Measurements from ENCODE around the gene ZFP36L2. TPM values are rescaled to one million over a fixed set of nuclear protein-coding genes. Genes with fewer than 3 reads are reported as not detected.
A peak's percentile ranks its signal among the peaks of the same experiment; 100 is the strongest.

The ZFP36L2 gene, protein sequence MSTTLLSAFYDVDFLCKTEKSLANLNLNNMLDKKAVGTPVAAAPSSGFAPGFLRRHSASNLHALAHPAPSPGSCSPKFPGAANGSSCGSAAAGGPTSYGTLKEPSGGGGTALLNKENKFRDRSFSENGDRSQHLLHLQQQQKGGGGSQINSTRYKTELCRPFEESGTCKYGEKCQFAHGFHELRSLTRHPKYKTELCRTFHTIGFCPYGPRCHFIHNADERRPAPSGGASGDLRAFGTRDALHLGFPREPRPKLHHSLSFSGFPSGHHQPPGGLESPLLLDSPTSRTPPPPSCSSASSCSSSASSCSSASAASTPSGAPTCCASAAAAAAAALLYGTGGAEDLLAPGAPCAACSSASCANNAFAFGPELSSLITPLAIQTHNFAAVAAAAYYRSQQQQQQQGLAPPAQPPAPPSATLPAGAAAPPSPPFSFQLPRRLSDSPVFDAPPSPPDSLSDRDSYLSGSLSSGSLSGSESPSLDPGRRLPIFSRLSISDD
- total RNA-seq, result 54.1 TPM

- peak; percentile 94 for DNase-seq
Measured at GRCh38 chr2:43226558-43226954, at the start of gene ZFP36L2. Gene ZFP36L2 (minus strand): TSS chr2:43226606. CDS start chr2:43226315, 291 bp downstream.

GRCh38 chr2:43274721-43275120, 48.3 kb upstream of the ZFP36L2 start:
- no peak for DNase-seq

DNA sequence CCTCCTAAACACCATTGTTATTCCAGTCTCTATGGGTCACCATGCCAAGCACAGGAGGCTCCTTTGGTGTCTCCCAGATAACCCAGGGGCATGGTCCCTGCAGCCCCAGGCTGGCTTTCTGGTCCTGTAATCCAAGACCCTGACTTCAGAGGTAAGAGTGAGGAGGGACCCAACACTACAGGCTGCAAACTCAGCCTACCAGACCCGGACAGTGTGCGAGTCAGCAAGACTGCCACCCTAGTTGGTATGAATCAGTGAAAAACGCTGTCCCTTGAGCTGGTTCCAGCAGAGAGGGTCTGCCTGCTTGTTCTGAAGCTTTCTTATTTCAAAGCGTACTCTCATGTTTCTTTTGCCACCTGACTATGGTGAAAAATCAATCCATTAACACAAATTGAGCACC, 47.6 kb upstream of the ZFP36L2 start:
- no peak for DNase-seq

DNA sequence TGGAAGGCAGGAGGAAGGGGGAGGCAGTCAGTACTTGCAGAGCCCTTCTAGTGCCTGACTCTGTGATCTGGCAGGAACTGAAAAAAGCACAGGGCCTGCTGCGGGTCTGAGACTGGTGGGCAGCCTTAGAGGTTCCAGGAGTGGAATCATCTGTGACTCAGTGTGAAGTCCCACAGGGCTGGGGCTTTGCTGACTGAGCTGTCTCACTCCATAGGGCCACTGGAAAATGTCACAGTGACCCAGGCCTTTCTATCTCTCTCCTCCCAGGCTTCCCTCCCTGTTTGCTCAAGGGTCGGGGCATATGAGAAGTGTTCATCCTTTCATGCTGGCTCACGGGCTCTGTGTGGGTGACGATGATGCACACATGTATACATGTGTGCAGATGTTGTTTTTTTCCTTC, 47.1 kb upstream of the ZFP36L2 start:
- DNase-seq, result no peak

DNA sequence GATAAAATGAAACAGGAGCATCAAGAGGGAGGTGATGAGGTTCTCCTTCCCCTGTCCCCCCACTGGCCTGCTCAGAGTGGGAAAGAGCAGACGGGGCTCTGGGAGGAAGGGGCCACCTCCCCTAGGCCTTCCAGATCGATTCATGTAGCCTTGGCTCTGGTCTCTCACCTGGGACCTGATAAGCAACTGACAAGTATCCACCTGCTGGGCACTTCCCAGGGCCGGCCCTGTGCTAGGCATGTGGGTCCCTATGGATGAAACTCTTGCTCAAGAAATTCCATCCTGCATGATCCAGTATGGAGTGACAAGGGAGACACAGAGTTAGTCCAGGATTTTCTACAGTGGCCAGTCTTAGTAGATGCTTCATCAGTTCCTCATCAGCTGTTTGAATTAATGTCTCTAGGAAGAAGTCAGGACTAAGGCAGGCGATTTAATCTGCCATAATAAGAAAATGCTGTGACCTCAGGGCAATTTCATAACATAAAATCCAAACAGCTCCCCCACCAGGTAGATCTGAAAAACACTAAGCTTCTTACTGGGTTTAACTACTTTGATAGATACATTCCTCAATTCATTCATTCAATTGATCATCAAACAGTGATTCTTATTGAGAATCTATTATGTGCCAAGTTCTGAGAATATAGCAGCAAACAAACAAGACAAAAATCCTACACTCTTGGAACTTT, 44.7 kb upstream of the ZFP36L2 start:
- DNase-seq, result no peak

- DNase-seq, result no peak
Measured at GRCh38 chr2:43270461-43270860, 44.1 kb upstream of the ZFP36L2 start.

DNA sequence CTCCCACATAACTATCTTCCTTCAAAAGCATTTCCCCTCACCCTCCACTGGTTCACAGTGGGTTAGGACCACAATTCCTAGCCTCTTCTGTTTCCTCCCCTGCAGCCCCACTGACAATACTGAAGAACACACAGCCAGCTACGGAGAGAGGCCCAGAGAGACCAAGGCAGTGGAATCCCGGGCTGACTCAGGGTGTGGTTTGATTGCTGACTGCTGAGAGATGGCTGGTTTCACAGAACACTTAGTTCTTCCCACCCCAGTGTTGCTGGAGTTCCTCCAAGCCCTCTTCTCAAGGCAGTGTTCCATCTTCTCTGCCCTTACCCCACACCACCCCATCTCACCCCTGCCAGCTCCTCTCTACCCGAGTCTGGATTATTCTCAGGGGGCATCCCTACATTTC, 43.3 kb upstream of the ZFP36L2 start:
- DNase-seq, result peak; percentile 47

GRCh38 chr2:43269074-43269572, 42.7 kb upstream of the ZFP36L2 start:
- DNase-seq, result no peak

- no peak for DNase-seq
Measured at GRCh38 chr2:43268066-43268953, 41.9 kb upstream of the ZFP36L2 start.

DNA sequence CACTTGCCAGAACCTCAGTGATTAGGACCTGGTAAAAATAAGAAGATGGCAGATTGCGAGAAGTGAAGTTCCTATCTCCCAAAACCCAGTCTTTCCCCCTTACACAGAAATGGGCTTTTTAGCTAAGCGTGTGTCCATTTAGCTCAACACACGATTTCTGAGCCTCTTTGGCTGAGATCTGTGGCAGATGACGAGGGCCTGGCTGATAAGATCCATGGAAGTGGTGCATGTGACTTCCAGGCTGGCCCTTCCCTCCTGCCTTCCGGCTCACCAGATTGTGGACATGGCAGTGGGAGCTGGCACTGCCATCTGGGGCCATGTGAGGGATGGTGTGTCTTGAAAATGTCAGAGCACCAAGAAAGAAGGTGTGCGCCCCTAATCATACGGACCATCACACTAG, 41.0 kb upstream of the ZFP36L2 start:
- DNase-seq, result no peak

GRCh38 chr2:43266711-43267111, 40.3 kb upstream of the ZFP36L2 start:
- DNase-seq, result no peak

DNA sequence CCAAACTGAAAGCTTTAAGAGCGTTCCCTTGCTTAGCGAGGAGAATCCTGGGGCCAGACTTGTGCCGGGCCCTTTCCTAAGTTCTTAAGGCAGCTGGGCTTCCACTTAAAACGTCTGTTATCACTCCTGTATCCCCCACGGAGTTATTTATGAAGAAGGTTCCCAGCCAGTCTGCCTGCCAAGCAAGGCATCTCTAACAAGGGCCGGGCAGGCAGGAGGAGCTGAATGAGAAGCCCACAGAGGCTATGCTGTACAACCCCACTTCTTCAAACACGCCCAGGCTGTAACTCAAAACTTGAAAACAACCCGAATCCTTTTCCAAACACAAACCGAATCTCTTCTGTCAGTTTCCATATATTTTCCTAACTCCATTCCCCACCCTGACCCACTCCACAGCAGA, 39.0 kb upstream of the ZFP36L2 start:
- DNase-seq, result peak; percentile 58

DNA sequence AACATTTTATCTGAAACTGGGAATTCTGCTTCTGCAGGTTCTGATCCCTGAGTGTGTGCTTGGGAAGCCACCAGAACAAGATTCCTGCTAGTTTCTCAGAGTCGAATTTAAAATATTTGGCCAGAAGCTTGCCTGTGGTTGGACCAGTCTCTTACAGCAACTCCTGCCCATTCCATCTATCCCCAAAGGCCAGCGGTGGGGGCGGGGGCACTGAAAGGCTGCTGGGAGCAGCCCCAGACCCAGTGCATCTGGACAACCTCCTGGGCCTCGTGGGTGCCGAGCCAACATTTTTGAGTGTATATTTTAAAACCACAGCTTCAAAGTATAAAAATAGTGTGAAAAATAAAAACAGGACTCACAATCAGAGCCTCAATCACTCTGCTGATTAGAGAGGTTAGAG, 38.6 kb upstream of the ZFP36L2 start:
- DNase-seq, result no peak

GRCh38 chr2:43262951-43263350, 36.5 kb upstream of the ZFP36L2 start:
- DNase-seq, result no peak

DNA sequence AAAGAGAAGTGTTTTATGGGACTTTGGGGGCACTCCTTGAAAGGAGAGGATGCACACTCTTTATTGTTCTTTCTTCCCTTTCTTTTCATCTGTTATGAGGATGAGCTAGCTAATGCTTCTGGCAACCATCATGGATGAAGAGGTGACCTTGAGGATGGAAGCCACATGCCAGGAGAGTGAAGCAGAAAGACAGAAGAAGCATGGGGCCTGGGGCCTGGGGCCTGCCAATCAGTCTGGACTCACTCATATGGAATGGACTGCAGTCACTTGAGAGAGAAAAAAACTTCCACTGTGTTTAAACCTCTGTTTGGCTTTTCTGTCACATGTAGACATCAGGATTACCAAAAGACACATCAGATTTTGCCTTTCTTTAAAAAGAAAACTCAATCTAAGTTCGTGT, 35.8 kb upstream of the ZFP36L2 start:
- DNase-seq, result no peak

- DNase-seq, result no peak
Measured at GRCh38 chr2:43259512-43259911, 33.1 kb upstream of the ZFP36L2 start.

DNA sequence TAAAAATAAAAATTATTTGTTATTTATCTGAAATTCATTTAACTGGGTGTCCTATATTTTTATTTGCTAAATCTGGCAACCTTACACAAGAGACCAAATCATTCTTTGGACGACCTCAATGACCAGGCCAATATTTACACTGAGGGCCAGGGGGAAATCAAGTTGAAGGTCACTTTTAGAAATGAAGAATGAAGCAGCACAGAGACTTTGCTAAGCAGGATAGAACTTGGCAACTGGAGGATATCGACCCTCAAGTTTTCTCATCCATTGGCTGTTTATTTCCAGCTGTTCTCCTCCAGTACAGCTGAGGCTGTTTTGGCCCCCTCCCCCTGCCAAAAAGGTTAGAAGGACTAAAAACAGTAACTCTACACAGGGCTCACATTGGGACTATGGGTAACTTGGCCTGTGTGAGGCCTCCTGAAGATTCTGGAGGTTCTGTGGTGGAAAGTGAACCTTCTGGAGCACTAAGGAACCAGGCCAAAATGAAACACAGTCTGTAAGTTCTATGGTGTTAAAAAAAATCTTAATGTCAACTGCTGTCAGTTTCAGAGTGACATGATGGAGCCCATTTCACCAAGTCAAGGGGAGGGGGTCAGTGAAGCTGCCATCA, 32.2 kb upstream of the ZFP36L2 start:
- DNase-seq, result no peak

- peak; percentile 65 for DNase-seq
Measured at GRCh38 chr2:43255296-43255910, 29.0 kb upstream of the ZFP36L2 start.

DNA sequence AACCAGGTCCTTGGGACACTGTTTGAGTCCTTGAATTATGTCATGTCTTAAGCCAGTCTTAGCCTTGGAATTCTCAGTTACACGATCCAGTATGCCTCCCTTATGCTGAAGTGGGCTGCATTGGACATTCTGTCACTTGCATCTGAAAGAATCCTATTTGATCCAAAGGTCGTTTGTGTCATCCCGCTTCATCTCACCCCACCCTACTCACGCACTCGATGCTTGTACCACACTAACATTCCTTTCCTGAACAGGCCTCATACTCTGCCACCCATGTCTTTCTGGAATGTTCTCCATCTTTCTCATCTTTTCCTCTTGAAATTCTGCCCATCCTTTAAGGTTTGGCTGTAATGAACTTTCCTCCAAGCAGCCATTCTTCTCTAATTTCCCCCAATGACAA, 27.9 kb upstream of the ZFP36L2 start:
- no peak for DNase-seq

GRCh38 chr2:43251171-43251731, 24.8 kb upstream of the ZFP36L2 start:
- DNase-seq, result peak; percentile 98

GRCh38 chr2:43250015-43250414, 23.6 kb upstream of the ZFP36L2 start:
- DNase-seq, result no peak
